Naive thymus-derived CD4-positive, alpha-beta T cell (primary cell): ENCODE measurements around the gene USH1C. TPM values are rescaled to one million over a fixed set of nuclear protein-coding genes. Genes with fewer than 3 reads are reported as not detected.

ENCODE experiments used
- ATAC-seq: fragments of 150-1000 bp; cut with Tn5 transposase; 2 replicates; pipeline ENCODE4 v1.10.0; 2021; ENCODE audit warnings: mild to moderate bottlenecking, moderate library complexity
- CTCF ChIA-PET: fragments of 350-600 bp; sonication (Branson Sonifier 250); formaldehyde crosslinking; loops from one replicate; lab custom pipeline; 2021; ENCODE audit warnings: antibody characterized with exemption; lab: Charles Lee
- POLR2A ChIA-PET: fragments of 350-600 bp; sonication (Branson Sonifier 250); formaldehyde crosslinking; loops from one replicate; lab custom pipeline; 2021; ENCODE audit warnings: antibody characterized with exemption, inconsistent platforms; lab: Charles Lee
- DNase-seq, 9 donors: peaks; one replicate each; pipeline versions ENCODE4 v3.0.0 to v3.0.0-alpha.2; 2020 to 2022; ENCODE audit warnings: mixed read lengths in 1 of 9
- H3K27ac ChIP-seq: one replicate; pipeline ENCODE4 v1.7.0; 2013; ENCODE audit warnings: mild to moderate bottlenecking, low read depth, low read length, moderate library complexity
- H3K27me3 ChIP-seq, 2 donors: one replicate each; pipeline ENCODE4 v1.7.0; 2013; ENCODE audit warnings: low read length in 2 of 2, mild to moderate bottlenecking in 2 of 2, moderate library complexity in 2 of 2; ENCODE audit not compliant: control insufficient read depth in 2 of 2, insufficient read depth in 2 of 2
- H3K36me3 ChIP-seq, 3 experiments: 1 replicate in 2 of 3; 2 replicates in 1 of 3; pipeline ENCODE4 v1.7.0; 2013; ENCODE audit warnings: low read length in 3 of 3, mild to moderate bottlenecking in 3 of 3, moderate library complexity in 1 of 3; ENCODE audit not compliant: insufficient read depth in 3 of 3, control insufficient read depth in 2 of 3
- H3K4me1 ChIP-seq, 2 donors: one replicate each; pipeline ENCODE4 v1.7.0; 2013; ENCODE audit warnings: low read length in 2 of 2, mild to moderate bottlenecking in 2 of 2, moderate library complexity in 1 of 2; ENCODE audit not compliant: control insufficient read depth in 2 of 2, insufficient read depth in 2 of 2
- H3K4me3 ChIP-seq: 2 replicates; pipeline ENCODE4 v1.7.0; 2013; ENCODE audit warnings: mild to moderate bottlenecking, low read length
- H3K9me3 ChIP-seq, 3 experiments: 1 replicate in 2 of 3; 2 replicates in 1 of 3; pipeline ENCODE4 v1.7.0; 2013; ENCODE audit warnings: low read length in 3 of 3; ENCODE audit not compliant: control insufficient read depth in 2 of 3
- H3K27ac Mint-ChIP-seq, 9 donors: one replicate each; pipeline ENCODE4 v1.8.0; 2020 to 2022; ENCODE audit warnings: mixed read lengths in 9 of 9, mild to moderate bottlenecking in 8 of 9, moderate library complexity in 5 of 9, inconsistent platforms in 2 of 9
- H3K27me3 Mint-ChIP-seq, 5 donors: one replicate each; pipeline ENCODE4 v1.8.0; 2021 to 2022; ENCODE audit warnings: mixed read lengths in 5 of 5, mild to moderate bottlenecking in 1 of 5
- H3K36me3 Mint-ChIP-seq, 5 donors: one replicate each; pipeline ENCODE4 v1.8.0; 2020 to 2022; ENCODE audit warnings: mixed read lengths in 5 of 5, mild to moderate bottlenecking in 3 of 5, inconsistent platforms in 1 of 5
- H3K4me1 Mint-ChIP-seq, 7 donors: one replicate each; pipeline ENCODE4 v1.8.0; 2020 to 2022; ENCODE audit warnings: mixed read lengths in 7 of 7, mild to moderate bottlenecking in 3 of 7, inconsistent platforms in 1 of 7
- H3K4me3 Mint-ChIP-seq, 10 donors: one replicate each; pipeline ENCODE4 v1.8.0; 2020 to 2022; ENCODE audit warnings: mild to moderate bottlenecking in 10 of 10, mixed read lengths in 10 of 10, moderate library complexity in 6 of 10, inconsistent platforms in 2 of 10
- H3K9me3 Mint-ChIP-seq, 11 donors: one replicate each; pipeline ENCODE4 v1.8.0; 2020 to 2022; ENCODE audit warnings: mixed read lengths in 11 of 11, mild to moderate bottlenecking in 4 of 11, inconsistent platforms in 1 of 11, moderate library complexity in 1 of 11
- intact Hi-C, 2 donors: fragments of 100-400 bp; cut with micrococcal nuclease; formaldehyde crosslinking; loops; one replicate each; pipeline ENCODE4 v1.15.1; 2023
- polyA plus RNA-seq, 2 donors: library from polyadenylated mRNA; unstranded; fragments of 300-500 nt; fragmentation: Illumina TruSeq; gene quantifications; one replicate each; pipeline ENCODE4 v1.2.3, GENCODE V29; 2021
- total RNA-seq, 6 experiments: library from RNA in 5 of 6; stranded (reverse) in 5 of 6; gene quantifications; 1 replicate in 5 of 6; 2 replicates in 1 of 6; pipeline ENCODE4 v1.2.3 and lab custom pipeline; 2021 to 2026

Gene USH1C
- total and polyA plus RNA-seq, 7 experiments from 2014 or later, result not detected

- Histone ChIP-seq H3K27ac (no peak overlapping the region), H3K27me3 (no peaks in the 10 kb centered on the region), H3K4me1 (no peaks in the 10 kb centered on the region), H3K36me3 (no peaks in the 10 kb centered on the region), H3K4me3 (no peak overlapping the region), H3K9me3 (no peaks in the 10 kb centered on the region)
- no peak for ATAC-seq
- no peaks in the 10 kb centered on the region for H3K9me3 Mint-ChIP-seq
- H3K27ac Mint-ChIP-seq, result no peak overlapping the region
- intact Hi-C loops, result no loop called here
- H3K4me3 Mint-ChIP-seq, result no peak overlapping the region
- ChIA-PET CTCF (no interaction called here), POLR2A (no interaction called here)
- DNase-seq, result peak in 1 of 9 donors; percentile 6
- H3K27me3 Mint-ChIP-seq, result peaks cover 0 to 19% (median 2%) of the 10 kb centered on the region in 5 donors
- H3K36me3 Mint-ChIP-seq, result no peaks in the 10 kb centered on the region
- H3K4me1 Mint-ChIP-seq, result peaks cover 0 to 5% (median 0%) of the 10 kb centered on the region in 7 donors
Measured at GRCh38 chr11:17578296-17578695, 34.1 kb upstream of the USH1C start.

GRCh38 chr11:17575431-17576425, 31.5 kb upstream of the USH1C start:
- Histone ChIP-seq H3K36me3 (no peaks in the 10 kb centered on the region), H3K4me3 (no peak overlapping the region), H3K4me1 (no peaks in the 10 kb centered on the region), H3K27ac (no peak overlapping the region), H3K9me3 (no peaks in the 10 kb centered on the region), H3K27me3 (no peaks in the 10 kb centered on the region)
- Mint-ChIP-seq H3K36me3 (no peaks in the 10 kb centered on the region), H3K27me3 (peaks cover 0 to 10% (median 5%) of the 10 kb centered on the region in 5 donors), H3K4me1 (peaks cover 0 to 9% (median 5%) of the 10 kb centered on the region in 7 donors), H3K27ac (no peak overlapping the region), H3K9me3 (no peaks in the 10 kb centered on the region), H3K4me3 (no peak overlapping the region)
- intact Hi-C loops, result no loop called here
- peak in 1 of 9 donors; percentile 10 for DNase-seq
- ChIA-PET POLR2A (no interaction called here), CTCF (no interaction called here)
- no peak for ATAC-seq

GRCh38 chr11:17574141-17575091, 30.2 kb upstream of the USH1C start:
- no peak for DNase-seq

GRCh38 chr11:17573526-17573925, 29.3 kb upstream of the USH1C start:
- no peak overlapping the region for H3K27ac ChIP-seq
- Mint-ChIP-seq H3K4me3 (peak overlapping the region in 1 of 10 donors; percentile 27), H3K27ac (no peak overlapping the region), H3K9me3 (no peaks in the 10 kb centered on the region), H3K36me3 (no peaks in the 10 kb centered on the region), H3K4me1 (peaks cover 0 to 9% (median 5%) of the 10 kb centered on the region in 7 donors), H3K27me3 (peaks cover 0 to 10% (median 4%) of the 10 kb centered on the region in 5 donors)
- DNase-seq (peak in 1 of 9 donors; percentile 10), ATAC-seq (no peak)
- ChIA-PET POLR2A (no interaction called here), CTCF (no interaction called here)
- no peaks in the 10 kb centered on the region for H3K4me1 ChIP-seq
- H3K9me3 ChIP-seq, result no peaks in the 10 kb centered on the region
- H3K4me3 ChIP-seq, result no peak overlapping the region
- intact Hi-C loops, result no loop called here
- H3K36me3 ChIP-seq, result no peaks in the 10 kb centered on the region
- no peaks in the 10 kb centered on the region for H3K27me3 ChIP-seq

More at GRCh38 chr11:17574141-17575091, 30.2 kb upstream of the USH1C start:
- Histone ChIP-seq H3K27ac (no peak overlapping the region), H3K4me3 (no peak overlapping the region), H3K9me3 (no peaks in the 10 kb centered on the region), H3K36me3 (no peaks in the 10 kb centered on the region), H3K27me3 (no peaks in the 10 kb centered on the region), H3K4me1 (no peaks in the 10 kb centered on the region)
- intact Hi-C loops, result no loop called here
- H3K27ac Mint-ChIP-seq, result no peak overlapping the region
- ChIA-PET CTCF (no interaction called here), POLR2A (no interaction called here)
- H3K9me3 Mint-ChIP-seq, result no peaks in the 10 kb centered on the region
- no peak overlapping the region for H3K4me3 Mint-ChIP-seq
- H3K4me1 Mint-ChIP-seq, result peaks cover 0 to 9% (median 5%) of the 10 kb centered on the region in 7 donors
- no peaks in the 10 kb centered on the region for H3K36me3 Mint-ChIP-seq
- peaks cover 0 to 10% (median 4%) of the 10 kb centered on the region in 5 donors for H3K27me3 Mint-ChIP-seq
- no peak for ATAC-seq

- ChIA-PET CTCF (no interaction called here), POLR2A (no interaction called here)
- peaks cover 0 to 11% (median 5%) of the 10 kb centered on the region in 7 donors for H3K4me1 Mint-ChIP-seq
- no peaks in the 10 kb centered on the region for H3K36me3 Mint-ChIP-seq
- H3K4me1 ChIP-seq, result no peaks in the 10 kb centered on the region
- H3K27ac ChIP-seq, result no peak overlapping the region
- no peaks in the 10 kb centered on the region for H3K9me3 ChIP-seq
- no peaks in the 10 kb centered on the region for H3K27me3 ChIP-seq
- intact Hi-C loops, result no loop called here
- no peaks in the 10 kb centered on the region for H3K36me3 ChIP-seq
- no peak overlapping the region for H3K4me3 Mint-ChIP-seq
- H3K27ac Mint-ChIP-seq, result no peak overlapping the region
- no peak overlapping the region for H3K4me3 ChIP-seq
- no peak for ATAC-seq
- peaks cover 0 to 10% (median 0%) of the 10 kb centered on the region in 5 donors for H3K27me3 Mint-ChIP-seq
- DNase-seq, result peak in 1 of 9 donors; percentile 8
- H3K9me3 Mint-ChIP-seq, result no peaks in the 10 kb centered on the region
Measured at GRCh38 chr11:17572791-17573460, 28.7 kb upstream of the USH1C start.

GRCh38 chr11:17572359-17572690, 28.1 kb upstream of the USH1C start:
- Mint-ChIP-seq H3K9me3 (no peaks in the 10 kb centered on the region), H3K36me3 (no peaks in the 10 kb centered on the region), H3K4me1 (peaks cover 0 to 11% (median 5%) of the 10 kb centered on the region in 7 donors), H3K4me3 (no peak overlapping the region), H3K27me3 (peaks cover 0 to 10% (median 0%) of the 10 kb centered on the region in 5 donors), H3K27ac (peak overlapping the region in 1 of 9 donors; percentile 33)
- H3K9me3 ChIP-seq, result no peaks in the 10 kb centered on the region
- no peaks in the 10 kb centered on the region for H3K4me1 ChIP-seq
- ATAC-seq (peak; percentile 16), DNase-seq (peak in 1 of 9 donors; percentile 12)
- intact Hi-C loops, result no loop called here
- no peaks in the 10 kb centered on the region for H3K27me3 ChIP-seq
- CTCF ChIA-PET, result no interaction called here
- H3K4me3 ChIP-seq, result no peak overlapping the region
- POLR2A ChIA-PET, result no interaction called here
- no peak overlapping the region for H3K27ac ChIP-seq
- no peaks in the 10 kb centered on the region for H3K36me3 ChIP-seq
